Muscle of arm (tissue), 14 donors: ENCODE results near the gene CYB5RL. TPM values are rescaled to one million over a fixed set of nuclear protein-coding genes. Genes with fewer than 3 reads are reported as not detected.
"Not testable (repeated sequence)": the region's sequence is repeated elsewhere in the genome, so short reads cannot be mapped to it uniquely, and the experiment has no call there.

Experiments
- DNase-seq: peaks from one replicate; pipeline ENCODE4 v3.0.0-alpha.2; 2013
- long read RNA-seq, 11 donors: transcript quantifications; one replicate each; lab custom pipeline, GENCODE V29; 2026
- polyA plus RNA-seq, 12 donors: library from polyadenylated mRNA; unstranded; fragments of 120-200 nt; gene quantifications; one replicate each; pipeline ENCODE4 v1.2.1, GENCODE V29; 2013; ENCODE audit not compliant: insufficient read length in 12 of 12

CYB5RL gene
- polyA plus RNA-seq, result 1 to 10 TPM in 11 of 12 donors, not detected in 1; 4.5 to 8.5 (median 6.5) TPM
- long read RNA-seq, donor 1, result 0 reads
- long read RNA-seq, donor 2, partial matches to known transcripts, result 0 of 1 reads
- long read RNA-seq, donor 2, other reads (novel, unspliced or antisense), result 0 of 1 reads
- long read RNA-seq, donor 3, result 0 reads
- long read RNA-seq, donor 4, result 0 reads
- long read RNA-seq, donor 5, result 0 reads
- long read RNA-seq, donor 6, result 0 reads
- long read RNA-seq, donor 7, result 0 reads
- long read RNA-seq, donor 8, result 0 reads
- long read RNA-seq, donor 9, result 0 reads
- long read RNA-seq, donor 10, result 0 reads
- long read RNA-seq, donor 11, result 0 reads

GRCh38 chr1:54199765-54200518 is at the start of gene CYB5RL, which contains the start of gene MRPL37:
CYB5RL (minus strand) TSS chr1:54200030; CDS start chr1:54195616, 4,414 bp downstream.
MRPL37 (plus strand) TSS chr1:54200167; CDS start chr1:54200244, 77 bp downstream.
- DNase-seq, result peak; percentile 98

- DNase-seq, result no peak
Observed at GRCh38 chr1:54248966-54249365, 49.1 kb upstream of the CYB5RL start.

- DNase-seq, result no peak
Observed at GRCh38 chr1:54247863-54248515, 48.2 kb upstream of the CYB5RL start.

- DNase-seq, result no peak
Observed at GRCh38 chr1:54246116-54246721, 46.4 kb upstream of the CYB5RL start.

GRCh38 chr1:54245501-54245900 is 45.7 kb upstream of the CYB5RL start:
- no peak for DNase-seq

- no peak for DNase-seq
Observed at GRCh38 chr1:54244655-54245054, 44.8 kb upstream of the CYB5RL start.

GRCh38 chr1:54243022-54243421 is 43.2 kb upstream of the CYB5RL start:
- DNase-seq, result no peak

- no peak for DNase-seq
Observed at GRCh38 chr1:54241364-54241763, 41.5 kb upstream of the CYB5RL start.

GRCh38 chr1:54240741-54241335 is 41.0 kb upstream of the CYB5RL start:
- DNase-seq, result no peak

- DNase-seq, result peak; percentile 34
Observed at GRCh38 chr1:54239631-54240031, 39.8 kb upstream of the CYB5RL start.

GRCh38 chr1:54239035-54239383 is 39.2 kb upstream of the CYB5RL start:
- no peak for DNase-seq

GRCh38 chr1:54238353-54239034 is 38.7 kb upstream of the CYB5RL start:
- no peak for DNase-seq

GRCh38 chr1:54237586-54237985 is 37.8 kb upstream of the CYB5RL start:
- no peak for DNase-seq

GRCh38 chr1:54234284-54234683 is 34.5 kb upstream of the CYB5RL start:
- DNase-seq, result no peak

- not testable (repeated sequence) for DNase-seq
Observed at GRCh38 chr1:54233196-54233595, 33.4 kb upstream of the CYB5RL start.

- DNase-seq, result no peak
Observed at GRCh38 chr1:54230507-54231339, 30.9 kb upstream of the CYB5RL start.

- no peak for DNase-seq
Observed at GRCh38 chr1:54229281-54229891, 29.6 kb upstream of the CYB5RL start.

GRCh38 chr1:54228638-54229079 is 28.8 kb upstream of the CYB5RL start:
- DNase-seq, result no peak

GRCh38 chr1:54227891-54228310 is 28.1 kb upstream of the CYB5RL start:
- DNase-seq, result no peak
